WTC11 (cell line): Measurements from ENCODE around the gene VAMP1. TPM values are rescaled to one million over a fixed set of nuclear protein-coding genes. Genes with fewer than 3 reads are reported as not detected.

Experiments used
- ATAC-seq: fragments of 200-7000 bp; cut with Tn5 transposase; 2 replicates; pipeline ENCODE4 v1.10.0; 2021; ENCODE audit warnings: mild to moderate bottlenecking, moderate library complexity
- CTCF ChIA-PET: fragments of 300-600 bp; sonication (Branson Sonifier 250); formaldehyde crosslinking; loops from one replicate; lab custom pipeline; 2021; ENCODE audit warnings: antibody characterized with exemption; lab: Charles Lee
- POLR2A ChIA-PET: fragments of 350-600 bp; sonication (Branson Sonifier 250); formaldehyde crosslinking; loops from one replicate; lab custom pipeline; 2021; ENCODE audit warnings: antibody characterized with exemption; lab: Charles Lee
- DNase-seq: peaks from one replicate; pipeline ENCODE4 v3.0.0; 2021; ENCODE audit warnings: low spot score
- H3K27ac Mint-ChIP-seq: 2 replicates; pipeline ENCODE4 v1.8.0; 2021; ENCODE audit warnings: mixed read lengths
- H3K27me3 Mint-ChIP-seq: 2 replicates; pipeline ENCODE4 v1.8.0; 2021; ENCODE audit warnings: low read depth, mild to moderate bottlenecking, moderate library complexity, mixed read lengths
- H3K36me3 Mint-ChIP-seq: 2 replicates; pipeline ENCODE4 v1.8.0; 2021; ENCODE audit warnings: mixed read lengths
- H3K4me1 Mint-ChIP-seq: 2 replicates; pipeline ENCODE4 v1.8.0; 2022; ENCODE audit warnings: mixed read lengths
- H3K4me3 Mint-ChIP-seq: 2 replicates; pipeline ENCODE4 v1.8.0; 2021; ENCODE audit warnings: mild to moderate bottlenecking, moderate library complexity, mixed read lengths
- H3K9me3 Mint-ChIP-seq: 2 replicates; pipeline ENCODE4 v1.8.0; 2021; ENCODE audit warnings: mixed read lengths
- CREB1 ChIP-seq: sonication (generic); formaldehyde crosslinking; IDR thresholded peaks from 2 replicates; pipeline ENCODE4 v1.8.0; 2023; ENCODE audit warnings: mild to moderate bottlenecking, missing genetic modification reagents
- CREM ChIP-seq: sonication (generic); formaldehyde crosslinking; IDR thresholded peaks from 2 replicates; pipeline ENCODE4 v1.8.1; 2022; ENCODE audit warnings: mild to moderate bottlenecking, missing genetic modification reagents, moderate library complexity
- ERG ChIP-seq: fragments of 250-450 bp; sonication (Bioruptor Pico); IDR thresholded peaks from 2 replicates; pipeline ENCODE4 v1.8.0; 2021; ENCODE audit warnings: mild to moderate bottlenecking
- ETV6 ChIP-seq: sonication (generic); formaldehyde crosslinking; IDR thresholded peaks from 2 replicates; pipeline ENCODE4 v1.8.1; 2022; ENCODE audit warnings: mild to moderate bottlenecking, missing genetic modification reagents
- GTF2I ChIP-seq: fragments of 250-450 bp; sonication (Bioruptor Pico); conservative IDR thresholded peaks from 2 replicates; pipeline ENCODE4 v1.4.0; 2021; ENCODE audit warnings: mild to moderate bottlenecking
- OVOL2 ChIP-seq: fragments of 250-450 bp; sonication (Bioruptor Pico); IDR thresholded peaks from 2 replicates; pipeline ENCODE4 v1.9.0; 2021; ENCODE audit warnings: mild to moderate bottlenecking, borderline replicate concordance
- RELA ChIP-seq: sonication (generic); formaldehyde crosslinking; IDR thresholded peaks from 2 replicates; pipeline ENCODE4 v1.8.1; 2022; ENCODE audit warnings: missing genetic modification reagents, mild to moderate bottlenecking, borderline replicate concordance
- RORB ChIP-seq: fragments of 250-450 bp; sonication (Bioruptor Pico); IDR thresholded peaks from 2 replicates; pipeline ENCODE4 v1.9.0; 2021; ENCODE audit warnings: mild to moderate bottlenecking
- SOX15 ChIP-seq: fragments of 250-450 bp; sonication (Bioruptor Pico); IDR thresholded peaks from 2 replicates; pipeline ENCODE4 v1.9.0; 2021; ENCODE audit warnings: mild to moderate bottlenecking
- ZNF232 ChIP-seq: sonication (generic); formaldehyde crosslinking; IDR thresholded peaks from 2 replicates; pipeline ENCODE4 v1.8.0; 2022; ENCODE audit warnings: mild to moderate bottlenecking, missing genetic modification reagents
- ZNF317 ChIP-seq: sonication (generic); formaldehyde crosslinking; IDR thresholded peaks from 2 replicates; pipeline ENCODE4 v1.8.1; 2023; ENCODE audit warnings: low read depth, mild to moderate bottlenecking, moderate library complexity, missing genetic modification reagents, borderline replicate concordance
- total RNA-seq: library from RNA; stranded (reverse); gene quantifications from 3 replicates; pipeline ENCODE4 v1.2.3, GENCODE V29; 2021
- TF ChIP-seq, protein P1 (sequence below): sonication (generic); formaldehyde crosslinking; IDR thresholded peaks from 2 replicates; pipeline ENCODE4 v1.8.1; 2022; ENCODE audit warnings: missing genetic modification reagents, borderline replicate concordance
- TF ChIP-seq, protein P2 (sequence below): sonication (generic); formaldehyde crosslinking; IDR thresholded peaks from 2 replicates; pipeline ENCODE4 v1.8.0; 2023; ENCODE audit warnings: missing genetic modification reagents, mild to moderate bottlenecking, borderline replicate concordance
- TF ChIP-seq, protein P3 (sequence below): sonication (generic); formaldehyde crosslinking; IDR thresholded peaks from 2 replicates; pipeline ENCODE4 v1.8.0; 2023; ENCODE audit warnings: mild to moderate bottlenecking, missing genetic modification reagents
- TF ChIP-seq, protein P4 (sequence below): fragments of 250-450 bp; sonication (Bioruptor Pico); IDR thresholded peaks from 2 replicates; pipeline ENCODE4 v1.9.0; 2021; ENCODE audit warnings: mild to moderate bottlenecking
- TF ChIP-seq, protein P5 (sequence below): sonication (generic); formaldehyde crosslinking; IDR thresholded peaks from 2 replicates; pipeline ENCODE4 v1.8.1; 2022; ENCODE audit warnings: low read depth, missing genetic modification reagents, borderline replicate concordance

Gene VAMP1
- total RNA-seq, 1 experiment from 2014 or later: 14.3 TPM

GRCh38 chr12:6463858-6464257 lies 6.6 kb downstream of the VAMP1 start:
- DNase-seq: peak; percentile 6
- Mint-ChIP-seq H3K27me3 (no peaks in the 10 kb centered on the region), H3K4me1 (peaks cover 9% of the 10 kb centered on the region; the same call in 1 of the 2 replicates), H3K27ac (no peak overlapping the region), H3K9me3 (no peaks in the 10 kb centered on the region), H3K36me3 (peaks cover 61% of the 10 kb centered on the region), H3K4me3 (no peak overlapping the region)
- ATAC-seq: no peak
- TF ChIP-seq, protein P1, sequence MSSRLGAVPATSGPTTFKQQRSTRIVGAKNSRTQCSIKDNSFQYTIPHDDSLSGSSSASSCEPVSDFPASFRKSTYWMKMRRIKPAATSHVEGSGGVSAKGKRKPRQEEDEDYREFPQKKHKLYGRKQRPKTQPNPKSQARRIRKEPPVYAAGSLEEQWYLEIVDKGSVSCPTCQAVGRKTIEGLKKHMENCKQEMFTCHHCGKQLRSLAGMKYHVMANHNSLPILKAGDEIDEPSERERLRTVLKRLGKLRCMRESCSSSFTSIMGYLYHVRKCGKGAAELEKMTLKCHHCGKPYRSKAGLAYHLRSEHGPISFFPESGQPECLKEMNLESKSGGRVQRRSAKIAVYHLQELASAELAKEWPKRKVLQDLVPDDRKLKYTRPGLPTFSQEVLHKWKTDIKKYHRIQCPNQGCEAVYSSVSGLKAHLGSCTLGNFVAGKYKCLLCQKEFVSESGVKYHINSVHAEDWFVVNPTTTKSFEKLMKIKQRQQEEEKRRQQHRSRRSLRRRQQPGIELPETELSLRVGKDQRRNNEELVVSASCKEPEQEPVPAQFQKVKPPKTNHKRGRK (CRISPR knock-in tag): no peak
- TF ChIP-seq, protein P2, sequence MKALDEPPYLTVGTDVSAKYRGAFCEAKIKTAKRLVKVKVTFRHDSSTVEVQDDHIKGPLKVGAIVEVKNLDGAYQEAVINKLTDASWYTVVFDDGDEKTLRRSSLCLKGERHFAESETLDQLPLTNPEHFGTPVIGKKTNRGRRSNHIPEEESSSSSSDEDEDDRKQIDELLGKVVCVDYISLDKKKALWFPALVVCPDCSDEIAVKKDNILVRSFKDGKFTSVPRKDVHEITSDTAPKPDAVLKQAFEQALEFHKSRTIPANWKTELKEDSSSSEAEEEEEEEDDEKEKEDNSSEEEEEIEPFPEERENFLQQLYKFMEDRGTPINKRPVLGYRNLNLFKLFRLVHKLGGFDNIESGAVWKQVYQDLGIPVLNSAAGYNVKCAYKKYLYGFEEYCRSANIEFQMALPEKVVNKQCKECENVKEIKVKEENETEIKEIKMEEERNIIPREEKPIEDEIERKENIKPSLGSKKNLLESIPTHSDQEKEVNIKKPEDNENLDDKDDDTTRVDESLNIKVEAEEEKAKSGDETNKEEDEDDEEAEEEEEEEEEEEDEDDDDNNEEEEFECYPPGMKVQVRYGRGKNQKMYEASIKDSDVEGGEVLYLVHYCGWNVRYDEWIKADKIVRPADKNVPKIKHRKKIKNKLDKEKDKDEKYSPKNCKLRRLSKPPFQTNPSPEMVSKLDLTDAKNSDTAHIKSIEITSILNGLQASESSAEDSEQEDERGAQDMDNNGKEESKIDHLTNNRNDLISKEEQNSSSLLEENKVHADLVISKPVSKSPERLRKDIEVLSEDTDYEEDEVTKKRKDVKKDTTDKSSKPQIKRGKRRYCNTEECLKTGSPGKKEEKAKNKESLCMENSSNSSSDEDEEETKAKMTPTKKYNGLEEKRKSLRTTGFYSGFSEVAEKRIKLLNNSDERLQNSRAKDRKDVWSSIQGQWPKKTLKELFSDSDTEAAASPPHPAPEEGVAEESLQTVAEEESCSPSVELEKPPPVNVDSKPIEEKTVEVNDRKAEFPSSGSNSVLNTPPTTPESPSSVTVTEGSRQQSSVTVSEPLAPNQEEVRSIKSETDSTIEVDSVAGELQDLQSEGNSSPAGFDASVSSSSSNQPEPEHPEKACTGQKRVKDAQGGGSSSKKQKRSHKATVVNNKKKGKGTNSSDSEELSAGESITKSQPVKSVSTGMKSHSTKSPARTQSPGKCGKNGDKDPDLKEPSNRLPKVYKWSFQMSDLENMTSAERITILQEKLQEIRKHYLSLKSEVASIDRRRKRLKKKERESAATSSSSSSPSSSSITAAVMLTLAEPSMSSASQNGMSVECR (CRISPR knock-in tag): no peak
- no peak for TF ChIP-seq ZNF232 (CRISPR knock-in tag)
- TF ChIP-seq ZNF317 (CRISPR knock-in tag): no peak
- no peak for TF ChIP-seq GTF2I (CRISPR knock-in tag)
- TF ChIP-seq SOX15 (CRISPR knock-in tag): no peak
- TF ChIP-seq CREB1: no peak
- POLR2A ChIA-PET: no interaction called here
- CTCF ChIA-PET: interaction anchor here (1.0 to 3.2 kb wide), 4 partner anchors 40 to 141 kb away, joined by 3 to 59 read pairs (median 4); no protein-coding TSS in a partner anchor

- ATAC-seq: no peak
- H3K4me1 Mint-ChIP-seq: peaks cover 9% of the 10 kb centered on the region; the same call in 1 of the 2 replicates
- TF ChIP-seq ERG (no peak), CREM (CRISPR knock-in tag) (no peak), GTF2I (CRISPR knock-in tag) (no peak), OVOL2 (no peak), ETV6 (no peak), RELA (CRISPR knock-in tag) (no peak), RORB (no peak)
- TF ChIP-seq, protein P3, sequence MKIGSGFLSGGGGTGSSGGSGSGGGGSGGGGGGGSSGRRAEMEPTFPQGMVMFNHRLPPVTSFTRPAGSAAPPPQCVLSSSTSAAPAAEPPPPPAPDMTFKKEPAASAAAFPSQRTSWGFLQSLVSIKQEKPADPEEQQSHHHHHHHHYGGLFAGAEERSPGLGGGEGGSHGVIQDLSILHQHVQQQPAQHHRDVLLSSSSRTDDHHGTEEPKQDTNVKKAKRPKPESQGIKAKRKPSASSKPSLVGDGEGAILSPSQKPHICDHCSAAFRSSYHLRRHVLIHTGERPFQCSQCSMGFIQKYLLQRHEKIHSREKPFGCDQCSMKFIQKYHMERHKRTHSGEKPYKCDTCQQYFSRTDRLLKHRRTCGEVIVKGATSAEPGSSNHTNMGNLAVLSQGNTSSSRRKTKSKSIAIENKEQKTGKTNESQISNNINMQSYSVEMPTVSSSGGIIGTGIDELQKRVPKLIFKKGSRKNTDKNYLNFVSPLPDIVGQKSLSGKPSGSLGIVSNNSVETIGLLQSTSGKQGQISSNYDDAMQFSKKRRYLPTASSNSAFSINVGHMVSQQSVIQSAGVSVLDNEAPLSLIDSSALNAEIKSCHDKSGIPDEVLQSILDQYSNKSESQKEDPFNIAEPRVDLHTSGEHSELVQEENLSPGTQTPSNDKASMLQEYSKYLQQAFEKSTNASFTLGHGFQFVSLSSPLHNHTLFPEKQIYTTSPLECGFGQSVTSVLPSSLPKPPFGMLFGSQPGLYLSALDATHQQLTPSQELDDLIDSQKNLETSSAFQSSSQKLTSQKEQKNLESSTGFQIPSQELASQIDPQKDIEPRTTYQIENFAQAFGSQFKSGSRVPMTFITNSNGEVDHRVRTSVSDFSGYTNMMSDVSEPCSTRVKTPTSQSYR: no peak
- TF ChIP-seq, protein P1 (CRISPR knock-in tag): no peak
- TF ChIP-seq, protein P4, sequence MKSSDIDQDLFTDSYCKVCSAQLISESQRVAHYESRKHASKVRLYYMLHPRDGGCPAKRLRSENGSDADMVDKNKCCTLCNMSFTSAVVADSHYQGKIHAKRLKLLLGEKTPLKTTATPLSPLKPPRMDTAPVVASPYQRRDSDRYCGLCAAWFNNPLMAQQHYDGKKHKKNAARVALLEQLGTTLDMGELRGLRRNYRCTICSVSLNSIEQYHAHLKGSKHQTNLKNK (CRISPR knock-in tag): no peak
- TF ChIP-seq, protein P5, sequence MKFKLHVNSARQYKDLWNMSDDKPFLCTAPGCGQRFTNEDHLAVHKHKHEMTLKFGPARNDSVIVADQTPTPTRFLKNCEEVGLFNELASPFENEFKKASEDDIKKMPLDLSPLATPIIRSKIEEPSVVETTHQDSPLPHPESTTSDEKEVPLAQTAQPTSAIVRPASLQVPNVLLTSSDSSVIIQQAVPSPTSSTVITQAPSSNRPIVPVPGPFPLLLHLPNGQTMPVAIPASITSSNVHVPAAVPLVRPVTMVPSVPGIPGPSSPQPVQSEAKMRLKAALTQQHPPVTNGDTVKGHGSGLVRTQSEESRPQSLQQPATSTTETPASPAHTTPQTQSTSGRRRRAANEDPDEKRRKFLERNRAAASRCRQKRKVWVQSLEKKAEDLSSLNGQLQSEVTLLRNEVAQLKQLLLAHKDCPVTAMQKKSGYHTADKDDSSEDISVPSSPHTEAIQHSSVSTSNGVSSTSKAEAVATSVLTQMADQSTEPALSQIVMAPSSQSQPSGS (CRISPR knock-in tag): no peak
These were observed 7.3 kb downstream of the VAMP1 start for GRCh38 chr12:6463216-6463615.

More at GRCh38 chr12:6463216-6463615, 7.3 kb downstream of the VAMP1 start:
- Mint-ChIP-seq H3K4me3 (no peak overlapping the region), H3K27me3 (no peaks in the 10 kb centered on the region), H3K27ac (no peak overlapping the region), H3K36me3 (peaks cover 60% of the 10 kb centered on the region), H3K9me3 (no peaks in the 10 kb centered on the region)
- CTCF ChIA-PET: interaction anchor here (0.7 to 3.2 kb wide), 5 partner anchors 39 to 140 kb away, joined by 3 to 59 read pairs (median 5); no protein-coding TSS in a partner anchor
- no peak for DNase-seq
- POLR2A ChIA-PET: no interaction called here
